Stimulated activated CD4-positive, alpha-beta T cell treated with anti-CD3 and anti-CD28 coated beads, Interleukin-1b, Interleukin-23, amount 100 ng/mL, for 1 hour (primary cell): ENCODE data around the gene RAP1GAP2.
"Not testable (repeated sequence)": the region's sequence is repeated elsewhere in the genome, so short reads cannot be mapped to it uniquely, and the experiment has no call there.

ENCODE experiments used
- DNase-seq, 2 donors: peaks; one replicate each; pipeline ENCODE4 v3.0.0-alpha.2; 2020; ENCODE audit warnings: low read depth in 2 of 2

RAP1GAP2 gene

GRCh38 chr17:2814481-2815341, 18.5 kb downstream of the RAP1GAP2 start:
- peak; percentile 66 to 76 for DNase-seq

GRCh38 chr17:2815781-2816185, 19.5 kb downstream of the RAP1GAP2 start:
- DNase-seq: no peak

GRCh38 chr17:2816688-2817087, 20.4 kb downstream of the RAP1GAP2 start:
- DNase-seq: no peak

- DNase-seq: not testable (repeated sequence)
These were observed 23.1 kb downstream of the RAP1GAP2 start for GRCh38 chr17:2819294-2819693.

- no peak for DNase-seq
These were observed 23.8 kb downstream of the RAP1GAP2 start for GRCh38 chr17:2819921-2820501.

GRCh38 chr17:2821868-2822267, 25.6 kb downstream of the RAP1GAP2 start:
- no peak for DNase-seq

GRCh38 chr17:2822358-2822757, 26.1 kb downstream of the RAP1GAP2 start:
- no peak for DNase-seq

- no peak for DNase-seq
These were observed 29.2 kb downstream of the RAP1GAP2 start for GRCh38 chr17:2825253-2825970.

- DNase-seq: peak; percentile 37 to 77
These were observed 32.3 kb downstream of the RAP1GAP2 start for GRCh38 chr17:2828397-2829038.

- DNase-seq: no peak
These were observed 34.4 kb downstream of the RAP1GAP2 start for GRCh38 chr17:2830678-2831077.

- no peak for DNase-seq
These were observed 39.5 kb downstream of the RAP1GAP2 start for GRCh38 chr17:2835780-2836179.

GRCh38 chr17:2837147-2837561, 40.9 kb downstream of the RAP1GAP2 start:
- DNase-seq: no peak

GRCh38 chr17:2841606-2842005, 45.4 kb downstream of the RAP1GAP2 start:
- no peak for DNase-seq

- no peak for DNase-seq
These were observed 46.2 kb downstream of the RAP1GAP2 start for GRCh38 chr17:2842464-2842863.

GRCh38 chr17:2844416-2844815, 48.2 kb downstream of the RAP1GAP2 start:
- no peak for DNase-seq

- no peak for DNase-seq
These were observed 51.4 kb downstream of the RAP1GAP2 start for GRCh38 chr17:2847381-2848333.

- no peak for DNase-seq
These were observed 53.1 kb downstream of the RAP1GAP2 start for GRCh38 chr17:2849327-2849670.

- DNase-seq: no peak
These were observed 54.8 kb downstream of the RAP1GAP2 start for GRCh38 chr17:2850991-2851390.

- DNase-seq: no peak
These were observed 55.4 kb downstream of the RAP1GAP2 start for GRCh38 chr17:2851615-2852014.

GRCh38 chr17:2852221-2852620, 56.0 kb downstream of the RAP1GAP2 start:
- DNase-seq: no peak

GRCh38 chr17:2852729-2853282, 56.6 kb downstream of the RAP1GAP2 start:
- no peak for DNase-seq
